GM12878 (cell line): Measurements from ENCODE around the gene GIT1. TPM values are rescaled to one million over a fixed set of nuclear protein-coding genes. Genes with fewer than 3 reads are reported as not detected.

Experiments used
- ATAC-seq: fragments of 200-7000 bp; cut with Tn5 transposase; 3 replicates; pipeline ENCODE4 v1.9.1; 2020; ENCODE audit warnings: mild to moderate bottlenecking, moderate library complexity
- BruUV-seq: library from RNA; stranded (reverse); fragments of 400-500 nt; replicated peaks from 2 replicates; lab custom pipeline; 2021; lab: Mats Ljungman, UMichigan
- CTCF ChIA-PET: fragments of 300-600 bp; sonication (Branson Sonifier 250); formaldehyde crosslinking; extraction: SDS; loops from one replicate; lab custom pipeline; 2021; ENCODE audit warnings: inconsistent platforms; lab: Yijun Ruan, JAX
- POLR2A ChIA-PET: fragments of 350-600 bp; formaldehyde crosslinking; extraction: SDS; loops from one replicate; lab custom pipeline; 2021; ENCODE audit warnings: inconsistent platforms; lab: Charles Lee
- RAD21 ChIA-PET: fragments of 300-600 bp; sonication (Branson Sonifier 250); formaldehyde crosslinking; loops from one replicate; lab custom pipeline; 2023; ENCODE audit warnings: antibody characterized with exemption; ENCODE audit not compliant: unreplicated experiment; lab: Charles Lee
- SMC1A ChIA-PET: fragments of 300-600 bp; sonication (Branson Sonifier 250); formaldehyde crosslinking; loops from one replicate; lab custom pipeline; 2023; ENCODE audit not compliant: unreplicated experiment, uncharacterized antibody; lab: Charles Lee
- DNase-seq: peaks from one replicate; pipeline ENCODE4 v3.0.0-alpha.2; 2011; ENCODE audit warnings: low read depth, low spot score
- FAIRE-seq: peaks from 3 replicates; lab custom pipeline; 2011; peaks lifted over from hg19 to GRCh38; lab: Jason Lieb, UNC
- H2AFZ ChIP-seq: 2 replicates; pipeline ENCODE4 v1.6.0; 2011; ENCODE audit warnings: low read depth, low read length, control low read depth; ENCODE audit not compliant: control insufficient read depth
- H3K27ac ChIP-seq: 2 replicates; pipeline ENCODE4 v1.5.1; 2011; ENCODE audit warnings: control low read depth; ENCODE audit not compliant: control insufficient read depth, insufficient read depth
- H3K27me3 ChIP-seq, 2 experiments: replicated peaks in 1 of 2; 2 replicates each; pipeline versions ENCODE4 v1.6.0 to v1.6.1; 2011; ENCODE audit warnings: low read length in 1 of 2; ENCODE audit not compliant: control insufficient read depth in 2 of 2, insufficient read depth in 2 of 2
- H3K36me3 ChIP-seq, 2 experiments: 2 replicates each; pipeline ENCODE4 v1.5.1; 2011; ENCODE audit warnings: low read length in 1 of 2; ENCODE audit not compliant: control insufficient read depth in 2 of 2, insufficient read depth in 2 of 2
- H3K4me1 ChIP-seq: 2 replicates; pipeline ENCODE4 v1.6.1; 2011; ENCODE audit warnings: mild to moderate bottlenecking, low read length, moderate library complexity, mixed read lengths; ENCODE audit not compliant: control insufficient read depth, insufficient read depth
- H3K4me2 ChIP-seq: 2 replicates; pipeline ENCODE4 v1.6.0; 2011; ENCODE audit warnings: control low read depth; ENCODE audit not compliant: control insufficient read depth, insufficient read depth
- H3K4me3 ChIP-seq: fragments of 200-600 bp; sonication (generic); 2 replicates; pipeline ENCODE4 v1.5.1; 2016
- H3K79me2 ChIP-seq: 2 replicates; pipeline ENCODE4 v1.6.0; 2011; ENCODE audit warnings: low read length; ENCODE audit not compliant: control insufficient read depth, insufficient read depth
- H3K9ac ChIP-seq: 2 replicates; pipeline ENCODE4 v1.8.0; 2011; ENCODE audit warnings: low read length, control low read depth, mixed read lengths; ENCODE audit not compliant: control insufficient read depth, insufficient read depth
- H3K9me3 ChIP-seq: replicated peaks from 3 replicates; pipeline ENCODE4 v1.5.1; 2011; ENCODE audit warnings: mild to moderate bottlenecking, low read length; ENCODE audit not compliant: control insufficient read depth, insufficient read depth
- H4K20me1 ChIP-seq: 2 replicates; pipeline ENCODE4 v1.6.0; 2011; ENCODE audit not compliant: control insufficient read depth, insufficient read depth
- IRF3 ChIP-seq: fragments of 450-650 bp; IDR thresholded peaks from 2 replicates; pipeline ENCODE4 v1.6.1; 2014; ENCODE audit warnings: mild to moderate bottlenecking
- SREBF1 ChIP-seq: IDR thresholded peaks from 2 replicates; pipeline ENCODE4 v1.6.1; 2012; ENCODE audit warnings: mild to moderate bottlenecking, low read length
- WGBS: methylation state at CpG from one replicate; pipeline ENCODE4 v1.1.6; 2016; ENCODE audit warnings: low lambda C conversion rate; ENCODE audit not compliant: insufficient replicate concordance, insufficient coverage; ENCODE audit errors: missing lambda C conversion rate; 5-methylcytosine and 5-hydroxymethylcytosine counted together
- in situ Hi-C: fragments of 300-500 bp; cut with MboI; formaldehyde crosslinking; loops from 9 replicates; pipeline ENCODE4 v1.14.3; 2018; ENCODE audit warnings: mixed read lengths
- intact Hi-C: fragments of 100-400 bp; cut with micrococcal nuclease; formaldehyde crosslinking; loops from one replicate; pipeline ENCODE4 v1.14.2; 2022; ENCODE audit not compliant: unreplicated experiment
- polyA plus RNA-seq, 11 experiments: library from polyadenylated mRNA; depleted of rRNA in 4 of 11; unstranded in 6 of 11; stranded (reverse) in 5 of 11; fragments of >200 nt; fragmentation: Nextera tagmentation in 4 of 11; fragmentation: Illumina TruSeq in 1 of 11; extraction: Ambion mirVana in 4 of 11; extraction: Trizol in 1 of 11; gene quantifications; 1 replicate in 1 of 11; 2 replicates in 10 of 11; pipeline versions ENCODE4 v1.2.1 to v1.2.3, GENCODE V29; 2011 to 2016; ENCODE audit warnings: inconsistent platforms in 2 of 11, missing spikeins in 2 of 11, low read depth in 1 of 11
- total RNA-seq, 4 experiments: library from RNA; depleted of rRNA in 3 of 4; stranded (reverse); fragments of >200 nt in 3 of 4; fragmentation: Illumina TruSeq in 1 of 4; extraction: Trizol in 1 of 4; gene quantifications; 2 replicates each; pipeline versions ENCODE4 v1.2.1 to v1.2.3, GENCODE V29; 2013 to 2021
- TF ChIP-seq, protein P1 (sequence below): fragments of 450-650 bp; conservative IDR thresholded peaks from 2 replicates; pipeline ENCODE4 v1.6.1; 2017; ENCODE audit warnings: mild to moderate bottlenecking, moderate library complexity
- TF ChIP-seq, protein P2 (sequence below): IDR thresholded peaks from 2 replicates; pipeline ENCODE4 v1.6.1; 2011; ENCODE audit warnings: borderline replicate concordance, low read depth, mild to moderate bottlenecking, moderate library complexity, low read length; ENCODE audit not compliant: insufficient read depth, poor library complexity, severe bottlenecking

GIT1 gene
- total and polyA plus RNA-seq, 10 of the 15 experiments (the other 5 are each of a cell fraction or from before 2014, with no cell fraction given) = 0.24 to 45.3 (median 20.9) TPM

GRCh38 chr17:29618272-29619065 lies 29.0 kb upstream of the GIT1 start:
- in situ Hi-C loops (no loop called here), intact Hi-C loops (loop anchor here (10.0 kb wide), 2 partner anchors 84 to 316 kb away; partner anchors contain the start of gene SSH2)
- H3K36me3 ChIP-seq = no peaks in the 10 kb centered on the region
- no peak overlapping the region for H3K27ac ChIP-seq
- no peaks in the 10 kb centered on the region; the same call in 1 of the 2 replicates for H4K20me1 ChIP-seq
- H3K79me2 ChIP-seq = no peaks in the 10 kb centered on the region
- ChIA-PET POLR2A (interaction anchor here (0.7 to 1.9 kb wide), 4 partner anchors 8 to 312 kb away, joined by 3 to 10 read pairs (median 6); partner anchors contain the start of genes ABHD15 and SSH2), RAD21 (interaction anchor here (0.6 to 4.1 kb wide), 19 partner anchors 18 to 474 kb away, joined by 3 to 65 read pairs (median 9); partner anchors contain the start of genes ABHD15, ANKRD13B and SSH2), SMC1A (interaction anchor here (0.6 to 3.7 kb wide), 17 partner anchors 21 to 759 kb away, joined by 3 to 22 read pairs (median 5); partner anchors contain the start of genes ANKRD13B and SSH2), CTCF (interaction anchor here (0.7 to 7.1 kb wide), 50 partner anchors 9 to 475 kb away, joined by 3 to 114 read pairs (median 7); partner anchors contain the start of genes ABHD15, ANKRD13B and SSH2)
- H3K4me1 ChIP-seq = peaks cover 43% of the 10 kb centered on the region
- no peaks in the 10 kb centered on the region; the same call in 2 of the 3 replicates for H3K9me3 ChIP-seq
- DNase-seq = no peak
- H3K4me3 ChIP-seq = 0 out of 2 replicates have a peak overlapping the region, but pooled peaks have one; percentile 67
- no peak overlapping the region; the same call in 1 of the 2 replicates for H3K9ac ChIP-seq
- H3K27me3 ChIP-seq = peaks cover 4 to 6% of the 10 kb centered on the region in 2 experiments; a peak in 3 of 4 replicates
- no peak for FAIRE-seq
- ATAC-seq = peak; percentile 1
- TF ChIP-seq, protein P1, sequence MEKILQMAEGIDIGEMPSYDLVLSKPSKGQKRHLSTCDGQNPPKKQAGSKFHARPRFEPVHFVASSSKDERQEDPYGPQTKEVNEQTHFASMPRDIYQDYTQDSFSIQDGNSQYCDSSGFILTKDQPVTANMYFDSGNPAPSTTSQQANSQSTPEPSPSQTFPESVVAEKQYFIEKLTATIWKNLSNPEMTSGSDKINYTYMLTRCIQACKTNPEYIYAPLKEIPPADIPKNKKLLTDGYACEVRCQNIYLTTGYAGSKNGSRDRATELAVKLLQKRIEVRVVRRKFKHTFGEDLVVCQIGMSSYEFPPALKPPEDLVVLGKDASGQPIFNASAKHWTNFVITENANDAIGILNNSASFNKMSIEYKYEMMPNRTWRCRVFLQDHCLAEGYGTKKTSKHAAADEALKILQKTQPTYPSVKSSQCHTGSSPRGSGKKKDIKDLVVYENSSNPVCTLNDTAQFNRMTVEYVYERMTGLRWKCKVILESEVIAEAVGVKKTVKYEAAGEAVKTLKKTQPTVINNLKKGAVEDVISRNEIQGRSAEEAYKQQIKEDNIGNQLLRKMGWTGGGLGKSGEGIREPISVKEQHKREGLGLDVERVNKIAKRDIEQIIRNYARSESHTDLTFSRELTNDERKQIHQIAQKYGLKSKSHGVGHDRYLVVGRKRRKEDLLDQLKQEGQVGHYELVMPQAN = no peak
- TF ChIP-seq IRF3 (no peak), SREBF1 (no peak)
- TF ChIP-seq, protein P2, sequence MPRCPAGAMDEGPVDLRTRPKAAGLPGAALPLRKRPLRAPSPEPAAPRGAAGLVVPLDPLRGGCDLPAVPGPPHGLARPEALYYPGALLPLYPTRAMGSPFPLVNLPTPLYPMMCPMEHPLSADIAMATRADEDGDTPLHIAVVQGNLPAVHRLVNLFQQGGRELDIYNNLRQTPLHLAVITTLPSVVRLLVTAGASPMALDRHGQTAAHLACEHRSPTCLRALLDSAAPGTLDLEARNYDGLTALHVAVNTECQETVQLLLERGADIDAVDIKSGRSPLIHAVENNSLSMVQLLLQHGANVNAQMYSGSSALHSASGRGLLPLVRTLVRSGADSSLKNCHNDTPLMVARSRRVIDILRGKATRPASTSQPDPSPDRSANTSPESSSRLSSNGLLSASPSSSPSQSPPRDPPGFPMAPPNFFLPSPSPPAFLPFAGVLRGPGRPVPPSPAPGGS = no peak
- no TSS peak for BruUV-seq
- H3K4me2 ChIP-seq = peak overlapping the region; percentile 98
- 47% methylated on average over 18 of the region's 22 CpGs for WGBS
- 0 out of 2 replicates have a peak overlapping the region, but pooled peaks have one; percentile 85 for H2AFZ ChIP-seq
